Left ventricle myocardium inferior (tissue), 1 donor: ENCODE measurements around the gene ITSN2. TPM values are rescaled to one million over a fixed set of nuclear protein-coding genes. Genes with fewer than 3 reads are reported as not detected.

Experiments
- DNase-seq: peaks from one replicate; pipeline ENCODE4 v3.0.0-alpha.2; 2020
- H3K27ac ChIP-seq: fragments of 200-600 bp; replicated peaks from 2 replicates; pipeline ENCODE4 v1.8.0; 2021
- H3K27me3 ChIP-seq: fragments of 200-600 bp; 2 replicates; pipeline ENCODE4 v1.8.0; 2021; ENCODE audit warnings: low read depth
- H3K36me3 ChIP-seq: fragments of 200-600 bp; 2 replicates; pipeline ENCODE4 v1.8.0; 2021
- H3K4me1 ChIP-seq: fragments of 200-600 bp; 2 replicates; pipeline ENCODE4 v1.8.0; 2021
- H3K4me3 ChIP-seq: fragments of 200-600 bp; 2 replicates; pipeline ENCODE4 v1.8.0; 2021; ENCODE audit warnings: mild to moderate bottlenecking, moderate library complexity
- H3K9me3 ChIP-seq: fragments of 200-600 bp; replicated peaks from 2 replicates; pipeline ENCODE4 v1.8.0; 2021
- intact Hi-C: fragments of 100-400 bp; cut with micrococcal nuclease; formaldehyde crosslinking; loops from one replicate; pipeline ENCODE4 v1.11.0; 2022
- total RNA-seq: library from RNA; stranded (reverse); fragmentation: NEBNext Ultra II Directional; extraction: Animal tissue kit (Norgen Biotek cat#: 25700); gene quantifications from one replicate; pipeline ENCODE4 v1.2.1, GENCODE V29; 2021
- TF ChIP-seq, protein P1 (sequence below): fragments of 200-600 bp; IDR thresholded peaks from 2 replicates; pipeline ENCODE4 v1.8.0; 2021; ENCODE audit warnings: antibody characterized with exemption, mild to moderate bottlenecking, borderline replicate concordance
- donor health status: DM: no; HTN: yes; CAD: no; lungs with severe emphysema.

Gene ITSN2
- total RNA-seq, 1 donor from 2014 or later: 24.4 TPM

GRCh38 chr2:24190503-24190902 is 169.8 kb downstream of the ITSN2 start:
- intact Hi-C loops: no loop called here
- Histone ChIP-seq H3K4me1 (no peaks in the 10 kb centered on the region), H3K9me3 (peaks cover 4% of the 10 kb centered on the region), H3K27ac (no peak overlapping the region), H3K36me3 (no peaks in the 10 kb centered on the region), H3K27me3 (no peaks in the 10 kb centered on the region), H3K4me3 (no peak overlapping the region)
- TF ChIP-seq, protein P1, sequence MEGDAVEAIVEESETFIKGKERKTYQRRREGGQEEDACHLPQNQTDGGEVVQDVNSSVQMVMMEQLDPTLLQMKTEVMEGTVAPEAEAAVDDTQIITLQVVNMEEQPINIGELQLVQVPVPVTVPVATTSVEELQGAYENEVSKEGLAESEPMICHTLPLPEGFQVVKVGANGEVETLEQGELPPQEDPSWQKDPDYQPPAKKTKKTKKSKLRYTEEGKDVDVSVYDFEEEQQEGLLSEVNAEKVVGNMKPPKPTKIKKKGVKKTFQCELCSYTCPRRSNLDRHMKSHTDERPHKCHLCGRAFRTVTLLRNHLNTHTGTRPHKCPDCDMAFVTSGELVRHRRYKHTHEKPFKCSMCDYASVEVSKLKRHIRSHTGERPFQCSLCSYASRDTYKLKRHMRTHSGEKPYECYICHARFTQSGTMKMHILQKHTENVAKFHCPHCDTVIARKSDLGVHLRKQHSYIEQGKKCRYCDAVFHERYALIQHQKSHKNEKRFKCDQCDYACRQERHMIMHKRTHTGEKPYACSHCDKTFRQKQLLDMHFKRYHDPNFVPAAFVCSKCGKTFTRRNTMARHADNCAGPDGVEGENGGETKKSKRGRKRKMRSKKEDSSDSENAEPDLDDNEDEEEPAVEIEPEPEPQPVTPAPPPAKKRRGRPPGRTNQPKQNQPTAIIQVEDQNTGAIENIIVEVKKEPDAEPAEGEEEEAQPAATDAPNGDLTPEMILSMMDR: no peak
- no peak for DNase-seq

GRCh38 chr2:24189551-24189950 is 170.8 kb downstream of the ITSN2 start:
- peaks cover 6% of the 10 kb centered on the region for H3K9me3 ChIP-seq
- no peak overlapping the region for H3K4me3 ChIP-seq
- H3K4me1 ChIP-seq: no peaks in the 10 kb centered on the region
- intact Hi-C loops: no loop called here
- TF ChIP-seq, protein P1: no peak
- DNase-seq: no peak
- H3K27me3 ChIP-seq: no peaks in the 10 kb centered on the region
- H3K27ac ChIP-seq: no peak overlapping the region
- H3K36me3 ChIP-seq: no peaks in the 10 kb centered on the region

- Histone ChIP-seq H3K27ac (no peak overlapping the region), H3K9me3 (peaks cover 6% of the 10 kb centered on the region), H3K4me1 (no peaks in the 10 kb centered on the region), H3K36me3 (no peaks in the 10 kb centered on the region), H3K27me3 (no peaks in the 10 kb centered on the region), H3K4me3 (no peak overlapping the region)
- intact Hi-C loops: no loop called here
- TF ChIP-seq, protein P1: no peak
- no peak for DNase-seq
These were observed 176.8 kb downstream of the ITSN2 start for GRCh38 chr2:24183366-24184069.

- Histone ChIP-seq H3K4me3 (no peak overlapping the region), H3K27me3 (no peaks in the 10 kb centered on the region), H3K4me1 (no peaks in the 10 kb centered on the region), H3K9me3 (peaks cover 6% of the 10 kb centered on the region), H3K27ac (no peak overlapping the region), H3K36me3 (no peaks in the 10 kb centered on the region)
- TF ChIP-seq, protein P1: no peak
- intact Hi-C loops: no loop called here
- no peak for DNase-seq
These were observed 177.8 kb downstream of the ITSN2 start for GRCh38 chr2:24182507-24182906.

DNA sequence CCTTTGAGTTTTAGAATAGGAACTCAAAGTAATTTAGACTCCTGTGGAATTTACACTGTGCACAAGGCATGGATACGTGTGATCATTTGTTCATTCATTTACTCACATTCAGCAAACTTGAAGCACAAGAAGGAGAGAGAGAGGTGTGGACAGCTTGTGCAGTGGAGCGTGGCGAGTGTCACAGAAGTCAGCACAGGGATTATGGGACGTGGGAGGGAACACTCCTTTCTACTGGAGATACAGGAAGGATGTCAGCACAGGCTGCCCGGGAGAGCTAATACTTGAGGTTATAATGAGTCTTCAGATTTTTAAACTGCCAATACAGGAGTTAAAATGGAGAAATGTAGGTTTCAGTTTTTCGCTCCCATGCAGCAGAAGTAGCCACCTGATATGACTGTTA is 178.5 kb downstream of the ITSN2 start:
- no peaks in the 10 kb centered on the region for H3K4me1 ChIP-seq
- H3K27ac ChIP-seq: no peak overlapping the region
- TF ChIP-seq, protein P1: no peak
- no peaks in the 10 kb centered on the region for H3K27me3 ChIP-seq
- no peak overlapping the region for H3K4me3 ChIP-seq
- H3K9me3 ChIP-seq: peaks cover 6% of the 10 kb centered on the region
- intact Hi-C loops: no loop called here
- no peaks in the 10 kb centered on the region for H3K36me3 ChIP-seq
- no peak for DNase-seq
